Stimulated activated CD8-positive, alpha-beta memory T cell treated with anti-CD3 and anti-CD28 coated beads, Interleukin-12 subunit alpha, Interleukin-12 subunit beta, amount 100 ng/mL, for 24 hours (primary cell): Measurements from ENCODE around the gene ZC3H18.

Experiments
- DNase-seq: peaks from one replicate; pipeline ENCODE4 v3.0.0-alpha.2; 2020; ENCODE audit errors: extremely low read depth

Gene ZC3H18

DNA sequence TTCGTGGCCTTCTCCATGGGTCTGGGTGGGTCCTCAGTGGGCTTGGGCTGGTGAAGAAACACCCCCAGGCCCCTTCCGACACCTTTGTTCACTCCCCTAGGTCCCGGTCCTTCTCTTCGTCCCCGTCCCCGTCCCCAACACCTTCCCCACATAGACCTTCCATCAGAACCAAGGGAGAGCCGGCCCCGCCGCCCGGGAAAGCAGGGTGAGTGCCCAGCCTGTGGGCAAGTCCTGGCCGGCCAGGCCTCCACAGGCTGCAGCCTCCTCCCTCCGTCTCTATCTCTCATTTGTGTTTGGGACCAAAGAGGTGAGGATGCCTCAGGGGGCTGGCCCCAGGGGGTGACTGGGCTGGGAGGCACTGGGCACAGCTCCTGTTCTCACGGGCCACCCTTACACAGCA is 53.7 kb downstream of the ZC3H18 start:
- no peak for DNase-seq

GRCh38 chr16:88624481-88624880 is 54.3 kb downstream of the ZC3H18 start:
- DNase-seq = no peak

DNA sequence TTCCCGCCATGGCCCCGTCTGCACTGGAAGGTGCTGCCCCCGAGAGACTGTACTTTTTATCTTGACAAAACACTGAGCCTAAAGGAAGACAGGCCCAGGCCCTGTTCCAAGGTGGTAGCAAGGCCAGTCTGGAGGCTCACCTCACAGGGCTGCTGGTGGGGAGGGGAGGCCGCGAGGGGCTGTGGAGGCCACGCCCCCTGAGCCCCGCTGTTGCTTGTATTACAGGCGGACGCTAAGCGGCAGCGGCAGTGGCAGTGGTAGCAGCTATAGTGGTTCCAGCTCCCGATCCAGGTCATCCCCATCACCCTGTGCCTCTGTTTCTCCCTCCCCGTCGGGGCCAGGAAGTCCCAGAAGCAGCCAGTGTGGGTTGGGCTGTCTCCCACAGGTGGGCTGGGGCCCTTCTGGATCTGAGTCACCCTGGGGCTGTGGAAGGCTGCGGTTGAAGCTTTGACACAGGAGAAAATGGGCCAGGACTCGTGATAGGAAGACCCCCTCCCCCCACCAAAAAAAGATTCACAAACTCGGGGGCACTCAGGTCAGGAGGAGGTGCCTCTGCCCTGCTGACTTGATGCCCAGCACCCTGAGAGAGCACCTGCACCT is 54.9 kb downstream of the ZC3H18 start:
- no peak for DNase-seq

DNA sequence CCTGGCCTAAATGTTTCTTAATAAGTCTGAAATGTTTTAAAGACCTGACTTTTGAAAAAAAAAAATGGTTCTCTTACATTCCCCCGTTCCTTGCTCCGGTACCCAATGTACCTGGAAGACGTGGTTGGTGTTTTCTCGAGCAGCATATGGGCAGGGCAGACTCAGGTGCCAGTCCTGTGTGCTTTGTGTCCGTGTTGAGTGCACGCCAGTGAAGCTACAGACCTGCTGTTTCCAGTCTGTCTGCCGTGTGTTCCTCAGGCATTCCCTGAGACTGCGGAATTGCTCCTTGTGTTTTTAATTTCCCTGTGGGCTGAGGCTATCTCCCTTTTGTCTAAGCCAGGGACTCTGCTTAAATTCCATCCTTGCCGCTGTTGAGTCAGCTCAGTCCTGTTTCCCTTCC is 56.4 kb downstream of the ZC3H18 start:
- no peak for DNase-seq

- no peak for DNase-seq
Observed at GRCh38 chr16:88627531-88628411, 57.6 kb downstream of the ZC3H18 start.

- DNase-seq = no peak
Observed at GRCh38 chr16:88628512-88628974, 58.3 kb downstream of the ZC3H18 start.

DNA sequence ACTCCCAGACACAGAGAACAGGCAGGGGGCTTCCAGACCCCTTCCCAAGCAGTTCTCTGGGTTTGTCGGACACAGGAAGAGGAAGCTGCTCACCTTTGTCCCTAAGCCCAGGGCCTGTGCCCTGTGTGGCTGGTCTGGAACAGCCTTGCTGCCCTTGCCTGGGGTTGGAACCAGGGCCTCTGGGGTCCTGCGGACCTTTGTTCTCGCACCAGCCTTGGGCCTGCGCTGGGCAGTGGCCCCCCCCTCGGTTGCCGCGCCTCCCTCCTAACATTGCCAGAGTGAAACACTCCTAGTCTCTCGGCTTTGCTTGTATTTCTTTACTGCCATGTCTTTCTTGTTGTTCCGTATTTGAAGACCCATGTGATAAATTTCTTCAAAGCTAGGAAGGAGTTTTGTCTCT is 59.6 kb downstream of the ZC3H18 start:
- no peak for DNase-seq

- DNase-seq = no peak
Observed at GRCh38 chr16:88630433-88630832, 60.2 kb downstream of the ZC3H18 start.

GRCh38 chr16:88630941-88631340 is 60.7 kb downstream of the ZC3H18 start:
- DNase-seq = no peak

- DNase-seq = no peak
Observed at GRCh38 chr16:88631384-88631783, 61.2 kb downstream of the ZC3H18 start.

- DNase-seq = no peak
Observed at GRCh38 chr16:88631920-88632586, 61.9 kb downstream of the ZC3H18 start.

- DNase-seq = no peak
Observed at GRCh38 chr16:88632587-88632930, 62.4 kb downstream of the ZC3H18 start.

GRCh38 chr16:88633684-88634140 is 63.5 kb downstream of the ZC3H18 start:
- no peak for DNase-seq

GRCh38 chr16:88634141-88634993 is 64.2 kb downstream of the ZC3H18 start:
- DNase-seq = no peak

DNA sequence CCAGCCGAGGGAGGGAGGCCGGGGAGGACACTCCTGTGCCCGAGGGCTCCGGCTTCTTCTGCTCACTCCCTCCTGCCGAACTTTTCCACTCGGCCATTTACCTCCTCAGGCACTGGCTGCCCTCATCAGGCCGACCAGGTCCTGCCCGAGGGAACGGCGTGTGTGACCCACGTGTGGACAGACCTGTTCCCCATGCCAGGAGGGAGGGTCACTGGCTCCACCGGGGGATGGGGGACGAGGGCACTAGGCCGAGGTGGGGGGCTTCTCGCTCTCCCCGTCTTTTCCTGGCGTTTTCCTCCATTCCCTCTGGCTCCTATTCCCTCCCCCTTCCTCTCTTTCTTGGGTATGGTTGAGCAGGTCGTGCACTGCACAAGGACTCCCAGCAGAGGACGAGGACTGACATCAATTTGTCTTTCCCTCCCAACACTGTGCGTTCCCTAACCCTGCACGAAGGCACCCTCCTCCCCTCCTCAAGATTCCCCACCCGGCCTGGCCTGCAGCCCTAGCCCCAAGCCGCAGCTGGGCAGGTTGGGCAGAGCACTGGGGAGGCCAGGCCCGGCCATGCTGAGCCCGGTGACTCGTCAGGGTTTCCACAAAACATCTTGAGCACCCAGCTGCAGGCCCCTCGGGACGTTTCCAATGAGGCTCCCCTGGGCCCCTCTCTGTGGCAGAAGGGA is 64.9 kb downstream of the ZC3H18 start:
- DNase-seq = no peak

GRCh38 chr16:88635671-88636319 is 65.6 kb downstream of the ZC3H18 start:
- DNase-seq = no peak

- DNase-seq = no peak
Observed at GRCh38 chr16:88636488-88637265, 66.5 kb downstream of the ZC3H18 start.

- DNase-seq = no peak
Observed at GRCh38 chr16:88638323-88639230, 68.4 kb downstream of the ZC3H18 start, which contains the start of gene IL17C. Gene IL17C (plus strand): TSS chr16:88638572. CDS start chr16:88638642, 70 bp downstream.
